Vagina (tissue), 2 donors: ENCODE data around the gene PAX2.

Experiments
- CTCF ChIP-seq, 3 experiments: fragments of 450-650 bp in 2 of 3; fragments of 200-600 bp in 1 of 3; sonication (generic) in 1 of 3; IDR thresholded peaks; one replicate each; pipeline ENCODE4 v1.5.1; 2017 to 2019; ENCODE audit warnings: antibody characterized with exemption in 3 of 3, mild to moderate bottlenecking in 2 of 3, moderate library complexity in 2 of 3
- POLR2A ChIP-seq, 2 donors: fragments of 450-650 bp; IDR thresholded peaks; one replicate each; pipeline ENCODE4 v1.6.1; 2017; ENCODE audit warnings: antibody characterized with exemption in 2 of 2, mild to moderate bottlenecking in 2 of 2, moderate library complexity in 2 of 2

- TF ChIP-seq CTCF (IDR thresholded peaks at IDR 0.05) = no peak
- TF ChIP-seq POLR2A (IDR thresholded peaks at IDR 0.05) = no peak
Measured at GRCh38 chr10:100738055-100738827, 7.1 kb upstream of the PAX2 start.
